Right atrium auricular region (tissue), 2 donors: ENCODE data around the gene ATP1A4. TPM values are rescaled to one million over a fixed set of nuclear protein-coding genes. Genes with fewer than 3 reads are reported as not detected.
A peak's percentile ranks its signal among the peaks of the same experiment; 100 is the strongest.

Experiments used
- DNase-seq: peaks from one replicate; pipeline ENCODE4 v3.0.0-alpha.2; 2019; ENCODE audit warnings: low spot score
- H3K27ac ChIP-seq, 2 donors: fragments of 200-600 bp; sonication (generic); 1 replicate in 1 of 2; 2 replicates in 1 of 2; pipeline ENCODE4 v1.5.1; 2016 to 2019
- H3K27me3 ChIP-seq, 2 donors: fragments of 200-600 bp; sonication (generic); one replicate each; pipeline versions ENCODE4 v1.5.1 to v1.6.0; 2017 to 2019
- H3K36me3 ChIP-seq: fragments of 200-600 bp; sonication (generic); one replicate; pipeline ENCODE4 v1.5.1; 2016
- H3K4me1 ChIP-seq, 2 donors: fragments of 200-600 bp; sonication (generic); one replicate each; pipeline versions ENCODE4 v1.5.1 to v1.6.0; 2017 to 2019
- H3K4me3 ChIP-seq, 2 donors: fragments of 200-600 bp; sonication (generic); 1 replicate in 1 of 2; 2 replicates in 1 of 2; pipeline ENCODE4 v1.5.1; 2017 to 2019; ENCODE audit warnings: mild to moderate bottlenecking in 1 of 2, moderate library complexity in 1 of 2
- H3K9me3 ChIP-seq, 2 donors: fragments of 200-600 bp; sonication (generic); one replicate each; pipeline ENCODE4 v1.5.1; 2019
- total RNA-seq, 2 donors: library from RNA; depleted of rRNA; stranded (reverse); fragments of >200 nt; gene quantifications; one replicate each; pipeline ENCODE4 v1.1.0, GENCODE V29; 2016
- TF ChIP-seq, protein P1 (sequence below), 2 donors: fragments of 200-600 bp; sonication (generic); IDR thresholded peaks; one replicate each; pipeline ENCODE4 v1.5.1; 2019; ENCODE audit warnings: antibody characterized with exemption in 2 of 2

Gene ATP1A4
- total RNA-seq, 2 donors from 2014 or later: not detected

DNA sequence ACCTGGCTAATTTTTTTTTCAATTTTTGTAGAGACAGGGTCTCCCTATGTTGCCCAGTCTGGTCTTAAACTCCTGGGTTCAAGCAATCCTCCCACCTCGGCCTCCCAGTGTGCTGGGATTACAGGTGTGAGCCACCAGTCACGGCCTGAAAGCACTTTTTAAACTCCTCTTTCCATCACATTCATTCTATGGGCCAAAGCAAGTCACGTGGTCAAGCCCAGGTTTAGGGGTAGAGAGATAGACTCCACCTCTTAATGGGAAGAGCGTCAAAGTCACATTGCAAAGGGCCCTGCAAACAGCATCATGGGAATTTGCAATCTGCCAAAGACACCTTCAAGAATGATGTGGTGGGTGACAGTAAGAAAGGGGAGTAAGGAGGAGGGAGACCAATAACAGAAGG, 7.1 kb downstream of the ATP1A4 start:
- H3K27me3 ChIP-seq: no peaks in the 10 kb centered on the region
- no peaks in the 10 kb centered on the region for H3K4me1 ChIP-seq
- H3K36me3 ChIP-seq: no peaks in the 10 kb centered on the region
- H3K27ac ChIP-seq: no peak overlapping the region
- H3K4me3 ChIP-seq: no peak overlapping the region
- H3K9me3 ChIP-seq: no peaks in the 10 kb centered on the region
- DNase-seq: no peak
- TF ChIP-seq, protein P1, sequence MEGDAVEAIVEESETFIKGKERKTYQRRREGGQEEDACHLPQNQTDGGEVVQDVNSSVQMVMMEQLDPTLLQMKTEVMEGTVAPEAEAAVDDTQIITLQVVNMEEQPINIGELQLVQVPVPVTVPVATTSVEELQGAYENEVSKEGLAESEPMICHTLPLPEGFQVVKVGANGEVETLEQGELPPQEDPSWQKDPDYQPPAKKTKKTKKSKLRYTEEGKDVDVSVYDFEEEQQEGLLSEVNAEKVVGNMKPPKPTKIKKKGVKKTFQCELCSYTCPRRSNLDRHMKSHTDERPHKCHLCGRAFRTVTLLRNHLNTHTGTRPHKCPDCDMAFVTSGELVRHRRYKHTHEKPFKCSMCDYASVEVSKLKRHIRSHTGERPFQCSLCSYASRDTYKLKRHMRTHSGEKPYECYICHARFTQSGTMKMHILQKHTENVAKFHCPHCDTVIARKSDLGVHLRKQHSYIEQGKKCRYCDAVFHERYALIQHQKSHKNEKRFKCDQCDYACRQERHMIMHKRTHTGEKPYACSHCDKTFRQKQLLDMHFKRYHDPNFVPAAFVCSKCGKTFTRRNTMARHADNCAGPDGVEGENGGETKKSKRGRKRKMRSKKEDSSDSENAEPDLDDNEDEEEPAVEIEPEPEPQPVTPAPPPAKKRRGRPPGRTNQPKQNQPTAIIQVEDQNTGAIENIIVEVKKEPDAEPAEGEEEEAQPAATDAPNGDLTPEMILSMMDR (IDR thresholded peaks at IDR 0.05): no peak

DNA sequence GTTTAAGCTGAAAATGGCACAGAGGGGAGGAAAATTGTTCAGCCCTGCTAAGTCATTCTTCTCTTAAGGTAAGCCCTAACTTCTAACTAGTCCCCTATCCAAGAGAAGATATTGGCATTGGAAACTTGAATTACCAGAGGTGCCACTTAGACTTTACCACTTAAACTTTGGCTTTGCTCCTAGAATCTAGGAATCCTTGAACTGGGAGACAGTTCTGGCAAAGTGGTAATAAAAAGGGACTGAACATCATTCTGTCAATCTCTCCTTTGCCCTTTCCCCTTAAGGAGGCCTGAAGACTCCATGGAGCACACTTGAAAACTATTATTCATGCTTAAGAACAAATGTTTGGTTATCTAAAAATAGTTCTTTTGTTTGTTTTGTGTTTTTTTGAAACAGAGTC, 8.4 kb downstream of the ATP1A4 start:
- Histone ChIP-seq H3K36me3 (no peaks in the 10 kb centered on the region), H3K4me3 (no peak overlapping the region), H3K27me3 (no peaks in the 10 kb centered on the region), H3K27ac (peak overlapping the region in 1 of 2 donors; percentile 25), H3K4me1 (no peaks in the 10 kb centered on the region), H3K9me3 (no peaks in the 10 kb centered on the region)
- DNase-seq: no peak
- TF ChIP-seq, protein P1 (IDR thresholded peaks at IDR 0.05): no peak

DNA sequence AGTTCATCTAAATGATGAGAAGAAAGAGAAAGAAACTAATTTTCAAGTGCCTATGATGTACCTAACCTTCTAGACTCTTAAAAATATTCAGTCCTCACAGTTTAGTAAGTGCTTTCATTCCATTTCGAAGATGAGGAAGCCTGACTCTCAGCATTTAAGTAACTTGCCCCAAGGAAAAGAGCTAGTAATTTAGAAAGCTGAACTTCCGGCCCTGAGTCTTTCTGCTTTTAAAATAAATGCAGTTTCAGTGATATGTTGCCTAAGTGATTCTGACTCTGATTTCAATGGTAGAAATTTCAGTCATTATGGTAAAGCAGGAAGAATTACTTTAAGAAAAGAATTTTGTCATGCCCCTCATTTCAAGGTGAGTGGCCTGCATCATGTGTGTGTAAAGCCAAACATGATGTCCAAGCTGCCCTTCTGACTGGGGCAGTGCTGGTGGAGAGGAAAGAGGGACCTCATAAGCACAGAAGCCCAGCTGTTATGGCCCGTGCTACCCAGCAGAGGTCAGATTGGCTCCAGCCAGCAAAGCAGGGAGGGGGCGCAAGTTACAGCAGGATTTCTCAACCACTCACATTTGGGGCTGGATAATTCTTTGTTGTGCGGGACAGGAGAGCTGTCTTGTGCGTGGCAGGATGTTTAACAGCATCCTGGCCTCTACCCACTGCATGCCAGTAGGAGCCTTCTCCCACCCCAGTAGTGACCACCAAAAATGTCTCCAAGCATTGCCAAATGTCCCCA, 10.7 kb downstream of the ATP1A4 start:
- DNase-seq: no peak
- no peaks in the 10 kb centered on the region for H3K27me3 ChIP-seq
- TF ChIP-seq, protein P1 (IDR thresholded peaks at IDR 0.05): peak; percentile 32 to 59
- H3K9me3 ChIP-seq: no peaks in the 10 kb centered on the region
- no peaks in the 10 kb centered on the region for H3K4me1 ChIP-seq
- H3K36me3 ChIP-seq: no peaks in the 10 kb centered on the region
- H3K4me3 ChIP-seq: no peak overlapping the region
- no peak overlapping the region for H3K27ac ChIP-seq

DNA sequence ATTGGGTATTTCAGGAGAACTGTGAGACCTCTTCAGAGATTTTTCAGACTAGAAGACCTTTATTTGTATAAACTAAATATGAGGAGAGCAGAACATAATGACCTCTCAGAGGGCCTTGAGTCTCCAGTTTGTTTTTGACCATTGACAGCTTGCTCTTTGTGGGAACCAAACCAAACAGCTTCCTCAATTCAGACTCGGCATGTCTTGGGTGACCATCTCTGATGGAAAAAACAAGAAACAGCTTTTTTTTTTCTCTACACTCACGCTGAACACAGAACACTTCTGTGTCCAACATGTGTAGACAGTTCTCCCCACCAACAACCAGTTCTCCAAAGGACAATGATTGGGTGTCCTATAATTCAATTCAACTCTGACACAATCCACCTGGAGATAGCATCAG, 11.5 kb downstream of the ATP1A4 start:
- Histone ChIP-seq H3K4me3 (no peak overlapping the region), H3K27me3 (no peaks in the 10 kb centered on the region), H3K4me1 (no peaks in the 10 kb centered on the region), H3K36me3 (no peaks in the 10 kb centered on the region), H3K27ac (no peak overlapping the region), H3K9me3 (no peaks in the 10 kb centered on the region)
- no peak for DNase-seq
- TF ChIP-seq, protein P1 (IDR thresholded peaks at IDR 0.05): no peak

DNA sequence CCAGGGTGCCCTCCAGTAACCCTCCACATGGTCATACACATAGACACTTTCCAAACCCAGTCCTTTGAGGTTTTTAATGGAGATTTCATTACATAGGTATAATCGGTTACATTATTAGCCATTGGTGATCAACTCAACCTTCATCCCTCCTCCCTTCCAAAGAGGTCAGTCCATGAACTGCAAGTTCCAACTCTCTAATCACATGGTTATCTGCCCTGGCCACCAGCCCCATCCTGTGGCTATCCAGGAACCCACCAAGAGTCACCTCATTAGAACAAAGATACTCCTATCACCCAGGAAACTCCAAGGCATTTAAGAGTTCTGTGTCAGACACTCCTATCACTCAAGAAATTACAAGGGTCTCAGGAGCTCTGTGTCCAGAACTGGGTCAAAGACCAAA, 12.2 kb downstream of the ATP1A4 start:
- TF ChIP-seq, protein P1 (IDR thresholded peaks at IDR 0.05): no peak

DNA sequence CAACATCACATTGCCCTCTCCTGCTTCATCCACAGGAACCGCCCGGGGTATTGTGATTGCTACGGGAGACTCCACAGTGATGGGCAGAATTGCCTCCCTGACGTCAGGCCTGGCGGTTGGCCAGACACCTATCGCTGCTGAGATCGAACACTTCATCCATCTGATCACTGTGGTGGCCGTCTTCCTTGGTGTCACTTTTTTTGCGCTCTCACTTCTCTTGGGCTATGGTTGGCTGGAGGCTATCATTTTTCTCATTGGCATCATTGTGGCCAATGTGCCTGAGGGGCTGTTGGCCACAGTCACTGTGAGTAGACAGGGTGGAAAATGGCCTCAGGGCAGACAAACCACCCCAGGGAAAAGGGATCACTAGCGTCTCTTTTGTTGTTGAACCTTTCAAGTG, 12.7 kb downstream of the ATP1A4 start:
- DNase-seq: no peak
- Histone ChIP-seq H3K27ac (no peak overlapping the region), H3K4me3 (no peak overlapping the region), H3K36me3 (no peaks in the 10 kb centered on the region), H3K27me3 (no peaks in the 10 kb centered on the region), H3K9me3 (no peaks in the 10 kb centered on the region), H3K4me1 (no peaks in the 10 kb centered on the region)
- TF ChIP-seq, protein P1 (IDR thresholded peaks at IDR 0.05): no peak

More for the DNA sequence above, 12.2 kb downstream of the ATP1A4 start:
- DNase-seq: no peak
- no peaks in the 10 kb centered on the region for H3K4me1 ChIP-seq
- H3K27ac ChIP-seq: no peak overlapping the region
- no peaks in the 10 kb centered on the region for H3K27me3 ChIP-seq
- no peaks in the 10 kb centered on the region for H3K36me3 ChIP-seq
- no peak overlapping the region for H3K4me3 ChIP-seq
- no peaks in the 10 kb centered on the region for H3K9me3 ChIP-seq
